GM12878 (cell line): ENCODE results near the gene MACF1. TPM values are rescaled to one million over a fixed set of nuclear protein-coding genes. Genes with fewer than 3 reads are reported as not detected.

Experiments
- ATAC-seq: fragments of 200-7000 bp; cut with Tn5 transposase; 3 replicates; pipeline ENCODE4 v1.9.1; 2020; ENCODE audit warnings: mild to moderate bottlenecking, moderate library complexity
- BruUV-seq: library from RNA; stranded (reverse); fragments of 400-500 nt; replicated peaks from 2 replicates; lab custom pipeline; 2021; lab: Mats Ljungman, UMichigan
- CTCF ChIA-PET: fragments of 300-600 bp; sonication (Branson Sonifier 250); formaldehyde crosslinking; extraction: SDS; loops from one replicate; lab custom pipeline; 2021; ENCODE audit warnings: inconsistent platforms; lab: Yijun Ruan, JAX
- POLR2A ChIA-PET: fragments of 350-600 bp; formaldehyde crosslinking; extraction: SDS; loops from one replicate; lab custom pipeline; 2021; ENCODE audit warnings: inconsistent platforms; lab: Charles Lee
- RAD21 ChIA-PET: fragments of 300-600 bp; sonication (Branson Sonifier 250); formaldehyde crosslinking; loops from one replicate; lab custom pipeline; 2023; ENCODE audit warnings: antibody characterized with exemption; ENCODE audit not compliant: unreplicated experiment; lab: Charles Lee
- SMC1A ChIA-PET: fragments of 300-600 bp; sonication (Branson Sonifier 250); formaldehyde crosslinking; loops from one replicate; lab custom pipeline; 2023; ENCODE audit not compliant: unreplicated experiment, uncharacterized antibody; lab: Charles Lee
- DNase-seq: peaks from one replicate; pipeline ENCODE4 v3.0.0-alpha.2; 2011; ENCODE audit warnings: low read depth, low spot score
- FAIRE-seq: peaks from 3 replicates; lab custom pipeline; 2011; peaks lifted over from hg19 to GRCh38; lab: Jason Lieb, UNC
- H2AFZ ChIP-seq: 2 replicates; pipeline ENCODE4 v1.6.0; 2011; ENCODE audit warnings: low read depth, low read length, control low read depth; ENCODE audit not compliant: control insufficient read depth
- H3K27ac ChIP-seq: 2 replicates; pipeline ENCODE4 v1.5.1; 2011; ENCODE audit warnings: control low read depth; ENCODE audit not compliant: control insufficient read depth, insufficient read depth
- H3K27me3 ChIP-seq, 2 experiments: replicated peaks in 1 of 2; 2 replicates each; pipeline versions ENCODE4 v1.6.0 to v1.6.1; 2011; ENCODE audit warnings: low read length in 1 of 2; ENCODE audit not compliant: control insufficient read depth in 2 of 2, insufficient read depth in 2 of 2
- H3K36me3 ChIP-seq, 2 experiments: 2 replicates each; pipeline ENCODE4 v1.5.1; 2011; ENCODE audit warnings: low read length in 1 of 2; ENCODE audit not compliant: control insufficient read depth in 2 of 2, insufficient read depth in 2 of 2
- H3K4me1 ChIP-seq: 2 replicates; pipeline ENCODE4 v1.6.1; 2011; ENCODE audit warnings: mild to moderate bottlenecking, low read length, moderate library complexity, mixed read lengths; ENCODE audit not compliant: control insufficient read depth, insufficient read depth
- H3K4me2 ChIP-seq: 2 replicates; pipeline ENCODE4 v1.6.0; 2011; ENCODE audit warnings: control low read depth; ENCODE audit not compliant: control insufficient read depth, insufficient read depth
- H3K4me3 ChIP-seq: fragments of 200-600 bp; sonication (generic); 2 replicates; pipeline ENCODE4 v1.5.1; 2016
- H3K79me2 ChIP-seq: 2 replicates; pipeline ENCODE4 v1.6.0; 2011; ENCODE audit warnings: low read length; ENCODE audit not compliant: control insufficient read depth, insufficient read depth
- H3K9ac ChIP-seq: 2 replicates; pipeline ENCODE4 v1.8.0; 2011; ENCODE audit warnings: low read length, control low read depth, mixed read lengths; ENCODE audit not compliant: control insufficient read depth, insufficient read depth
- H3K9me3 ChIP-seq: replicated peaks from 3 replicates; pipeline ENCODE4 v1.5.1; 2011; ENCODE audit warnings: mild to moderate bottlenecking, low read length; ENCODE audit not compliant: control insufficient read depth, insufficient read depth
- H4K20me1 ChIP-seq: 2 replicates; pipeline ENCODE4 v1.6.0; 2011; ENCODE audit not compliant: control insufficient read depth, insufficient read depth
- EED ChIP-seq: sonication (generic); IDR thresholded peaks from 2 replicates; pipeline ENCODE4 v1.6.1; 2016; ENCODE audit warnings: antibody characterized with exemption, low read depth
- RUNX3 ChIP-seq: IDR thresholded peaks from 2 replicates; pipeline ENCODE4 v1.6.1; 2012; ENCODE audit warnings: low read length, inconsistent platforms
- SPI1 ChIP-seq: IDR thresholded peaks from 2 replicates; pipeline ENCODE4 v1.6.1; 2011; ENCODE audit warnings: low read depth, mild to moderate bottlenecking, low read length, moderate library complexity, borderline replicate concordance; ENCODE audit not compliant: insufficient read depth
- USF1 ChIP-seq: IDR thresholded peaks from 2 replicates; pipeline ENCODE4 v1.6.1; 2011; ENCODE audit warnings: borderline replicate concordance, low read depth, mild to moderate bottlenecking, moderate library complexity, mixed read lengths, low read length; ENCODE audit not compliant: insufficient read depth; ENCODE audit errors: extremely low read length
- YY1 ChIP-seq: IDR thresholded peaks from 2 replicates; pipeline ENCODE4 v1.6.1; 2011; ENCODE audit warnings: low read depth, mild to moderate bottlenecking, low read length
- WGBS: methylation state at CpG from one replicate; pipeline ENCODE4 v1.1.6; 2016; ENCODE audit warnings: low lambda C conversion rate; ENCODE audit not compliant: insufficient replicate concordance, insufficient coverage; ENCODE audit errors: missing lambda C conversion rate; 5-methylcytosine and 5-hydroxymethylcytosine counted together
- in situ Hi-C: fragments of 300-500 bp; cut with MboI; formaldehyde crosslinking; loops from 9 replicates; pipeline ENCODE4 v1.14.3; 2018; ENCODE audit warnings: mixed read lengths
- intact Hi-C: fragments of 100-400 bp; cut with micrococcal nuclease; formaldehyde crosslinking; loops from one replicate; pipeline ENCODE4 v1.14.2; 2022; ENCODE audit not compliant: unreplicated experiment
- polyA plus RNA-seq, 11 experiments: library from polyadenylated mRNA; depleted of rRNA in 4 of 11; unstranded in 6 of 11; stranded (reverse) in 5 of 11; fragments of >200 nt; fragmentation: Nextera tagmentation in 4 of 11; fragmentation: Illumina TruSeq in 1 of 11; extraction: Ambion mirVana in 4 of 11; extraction: Trizol in 1 of 11; gene quantifications; 1 replicate in 1 of 11; 2 replicates in 10 of 11; pipeline versions ENCODE4 v1.2.1 to v1.2.3, GENCODE V29; 2011 to 2016; ENCODE audit warnings: inconsistent platforms in 2 of 11, missing spikeins in 2 of 11, low read depth in 1 of 11
- total RNA-seq, 4 experiments: library from RNA; depleted of rRNA in 3 of 4; stranded (reverse); fragments of >200 nt in 3 of 4; fragmentation: Illumina TruSeq in 1 of 4; extraction: Trizol in 1 of 4; gene quantifications; 2 replicates each; pipeline versions ENCODE4 v1.2.1 to v1.2.3, GENCODE V29; 2013 to 2021
- TF ChIP-seq, protein P1 (sequence below): IDR thresholded peaks from 2 replicates; pipeline ENCODE4 v1.6.1; 2012; ENCODE audit warnings: low read length, inconsistent platforms

The MACF1 gene
- total and polyA plus RNA-seq, 10 of the 15 experiments (the other 5 are each of a cell fraction or from before 2014, with no cell fraction given): 15.5 to 201 (median 76.9) TPM

DNA sequence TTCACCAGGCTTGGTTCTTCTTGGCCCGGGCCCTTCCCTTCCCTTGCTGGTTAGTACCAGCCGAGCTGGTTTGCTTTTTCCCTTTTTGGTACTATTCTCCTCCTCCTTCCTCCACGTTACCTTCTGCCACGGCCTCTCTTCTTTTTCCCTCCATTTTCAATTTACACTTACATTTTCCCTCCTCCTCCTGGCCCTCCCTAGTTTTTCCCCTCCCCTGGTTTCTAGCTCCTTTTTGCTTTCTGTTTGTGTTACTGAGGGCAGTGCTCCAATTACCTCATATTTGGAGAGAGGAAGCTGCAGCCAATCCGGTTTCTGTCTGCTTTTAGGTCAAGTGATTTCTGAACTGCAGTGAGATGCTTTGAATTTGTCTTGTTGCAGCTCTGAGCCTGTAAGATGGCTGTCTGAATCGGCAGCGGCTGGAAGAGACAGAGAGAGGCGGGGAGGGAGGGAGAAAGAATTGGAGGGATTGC lies 63.7 kb downstream of the MACF1 start (continued):
- TF ChIP-seq, protein P1, sequence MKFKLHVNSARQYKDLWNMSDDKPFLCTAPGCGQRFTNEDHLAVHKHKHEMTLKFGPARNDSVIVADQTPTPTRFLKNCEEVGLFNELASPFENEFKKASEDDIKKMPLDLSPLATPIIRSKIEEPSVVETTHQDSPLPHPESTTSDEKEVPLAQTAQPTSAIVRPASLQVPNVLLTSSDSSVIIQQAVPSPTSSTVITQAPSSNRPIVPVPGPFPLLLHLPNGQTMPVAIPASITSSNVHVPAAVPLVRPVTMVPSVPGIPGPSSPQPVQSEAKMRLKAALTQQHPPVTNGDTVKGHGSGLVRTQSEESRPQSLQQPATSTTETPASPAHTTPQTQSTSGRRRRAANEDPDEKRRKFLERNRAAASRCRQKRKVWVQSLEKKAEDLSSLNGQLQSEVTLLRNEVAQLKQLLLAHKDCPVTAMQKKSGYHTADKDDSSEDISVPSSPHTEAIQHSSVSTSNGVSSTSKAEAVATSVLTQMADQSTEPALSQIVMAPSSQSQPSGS: 0 out of 2 replicates have a peak, but pooled peaks have one; percentile 45
- TF ChIP-seq EED: peak; percentile 63
- peak; percentile 52 for TF ChIP-seq YY1
- 0 out of 2 replicates have a peak, but pooled peaks have one; percentile 13 for TF ChIP-seq RUNX3
- 0 out of 2 replicates have a peak, but pooled peaks have one; percentile 25 for TF ChIP-seq SPI1
- TF ChIP-seq, all 136 proteins: peak for 13

DNA sequence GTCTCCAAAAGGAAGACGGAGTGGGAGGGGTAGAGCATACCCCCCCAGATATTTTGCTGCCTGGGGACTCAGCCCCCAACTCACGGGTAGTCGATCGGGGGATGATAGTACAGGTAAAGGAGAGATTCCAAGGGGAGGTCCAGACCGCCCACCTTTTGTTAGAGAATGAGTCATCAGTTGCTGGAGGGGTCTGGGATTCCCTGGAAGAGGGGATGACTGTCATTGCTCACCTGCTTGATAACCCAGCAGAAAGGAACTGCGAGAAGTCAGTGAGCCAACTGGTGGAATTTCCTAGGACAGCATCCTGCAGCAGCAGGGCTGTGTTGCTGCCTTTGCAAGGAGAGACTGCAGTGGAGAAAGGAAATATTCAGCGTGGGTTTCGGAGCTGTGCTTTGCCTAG lies 64.4 kb downstream of the MACF1 start:
- in situ Hi-C loops (no loop called here), intact Hi-C loops (no loop called here)
- FAIRE-seq (no peak), ATAC-seq (no peak), DNase-seq (no peak)
- TF ChIP-seq EED: 0 out of 2 replicates have a peak, but pooled peaks have one; percentile 30
- no peak for TF ChIP-seq USF1
- ChIA-PET POLR2A (interaction anchor here (0.6 to 2.6 kb wide), 8 partner anchors 13 to 290 kb away, joined by 3 to 14 read pairs (median 6); no protein-coding TSS in a partner anchor), SMC1A (interaction anchor here (0.8 to 13.9 kb wide), 17 partner anchors 9 to 165 kb away, joined by 3 to 155 read pairs (median 5); no protein-coding TSS in a partner anchor), RAD21 (interaction anchor here (1.0 to 10.8 kb wide), 5 partner anchors 9 to 165 kb away, joined by 4 to 117 read pairs (median 12); no protein-coding TSS in a partner anchor), CTCF (interaction anchor here (0.6 to 25.0 kb wide), 11 partner anchors 9 to 270 kb away, joined by 3 to 918 read pairs (median 7); no protein-coding TSS in a partner anchor)
- Histone ChIP-seq H3K4me2 (peak overlapping the region; percentile 89), H2AFZ (no peak overlapping the region), H4K20me1 (no peaks in the 10 kb centered on the region), H3K36me3 (peaks cover 2 to 15% of the 10 kb centered on the region in 2 experiments; a peak in 3 of 4 replicates), H3K4me3 (peak overlapping the region; percentile 57), H3K79me2 (peaks cover 83% of the 10 kb centered on the region), H3K27ac (peak overlapping the region; percentile 81), H3K9me3 (no peaks in the 10 kb centered on the region), H3K9ac (peak overlapping the region; percentile 49; the same call in 1 of the 2 replicates), H3K27me3 (no peaks in the 10 kb centered on the region), H3K4me1 (peaks cover 56% of the 10 kb centered on the region)
- BruUV-seq: no TSS peak
- 14% methylated on average over 8 of the region's 8 CpGs for WGBS
